Measurements from ENCODE around the gene ZBTB43. TPM values are rescaled to one million over a fixed set of nuclear protein-coding genes. Genes with fewer than 3 reads are reported as not detected.

The ZBTB43 gene
- total RNA-seq, 1 experiment from 2014 or later, result 13.8 TPM

DNA sequence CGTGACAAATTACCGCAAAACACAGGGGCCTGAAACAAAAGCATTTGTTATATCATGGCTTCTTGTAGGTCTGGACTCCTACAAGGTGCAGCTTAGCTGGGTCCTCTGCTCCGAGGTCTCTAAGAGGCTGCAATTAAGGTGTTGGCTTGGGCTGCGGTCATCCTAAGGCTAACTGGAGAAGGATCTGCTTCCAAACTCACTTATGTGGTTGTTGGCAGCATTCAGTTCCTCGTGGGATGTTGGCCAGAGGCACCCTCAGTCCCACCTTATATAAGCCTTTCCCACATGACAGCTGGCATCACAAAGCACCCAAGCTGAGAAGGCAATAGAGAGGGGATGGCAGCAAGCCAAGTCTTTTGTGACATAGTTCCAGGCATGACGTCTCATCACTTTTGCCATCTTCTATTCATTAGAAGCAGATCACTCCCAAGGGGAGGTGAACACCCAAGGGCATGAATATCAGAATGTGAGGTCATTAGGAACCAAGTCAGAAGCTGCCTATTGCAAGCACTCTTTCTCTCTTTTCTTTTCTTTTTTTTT, 47.9 kb upstream of the ZBTB43 start:
- TF ChIP-seq, protein P1, sequence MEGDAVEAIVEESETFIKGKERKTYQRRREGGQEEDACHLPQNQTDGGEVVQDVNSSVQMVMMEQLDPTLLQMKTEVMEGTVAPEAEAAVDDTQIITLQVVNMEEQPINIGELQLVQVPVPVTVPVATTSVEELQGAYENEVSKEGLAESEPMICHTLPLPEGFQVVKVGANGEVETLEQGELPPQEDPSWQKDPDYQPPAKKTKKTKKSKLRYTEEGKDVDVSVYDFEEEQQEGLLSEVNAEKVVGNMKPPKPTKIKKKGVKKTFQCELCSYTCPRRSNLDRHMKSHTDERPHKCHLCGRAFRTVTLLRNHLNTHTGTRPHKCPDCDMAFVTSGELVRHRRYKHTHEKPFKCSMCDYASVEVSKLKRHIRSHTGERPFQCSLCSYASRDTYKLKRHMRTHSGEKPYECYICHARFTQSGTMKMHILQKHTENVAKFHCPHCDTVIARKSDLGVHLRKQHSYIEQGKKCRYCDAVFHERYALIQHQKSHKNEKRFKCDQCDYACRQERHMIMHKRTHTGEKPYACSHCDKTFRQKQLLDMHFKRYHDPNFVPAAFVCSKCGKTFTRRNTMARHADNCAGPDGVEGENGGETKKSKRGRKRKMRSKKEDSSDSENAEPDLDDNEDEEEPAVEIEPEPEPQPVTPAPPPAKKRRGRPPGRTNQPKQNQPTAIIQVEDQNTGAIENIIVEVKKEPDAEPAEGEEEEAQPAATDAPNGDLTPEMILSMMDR (conservative IDR thresholded peaks at IDR 0.05; ENCODE audit: low read depth, low read length), result no peak
- no peak for TF ChIP-seq EZH2 (IDR thresholded peaks at IDR 0.05; ENCODE audit: borderline replicate concordance, low read depth, low read length, poor library complexity, severe bottlenecking)
- Histone ChIP-seq H3K4me1 (ENCODE audit: insufficient read depth, low read length, poor library complexity, severe bottlenecking) (peaks cover 6% of the 10 kb centered on the region), H3K4me3 (ENCODE audit: low read depth, low read length, poor library complexity, severe bottlenecking) (no peak overlapping the region), H3K36me3 (ENCODE audit: insufficient read depth, low read length, poor library complexity, severe bottlenecking) (no peaks in the 10 kb centered on the region), H3K27ac (ENCODE audit: low read depth, low read length, poor library complexity, severe bottlenecking) (no peak overlapping the region), H3K9me3 (ENCODE audit: low read depth, low read length, poor library complexity, severe bottlenecking) (no peaks in the 10 kb centered on the region), H3K27me3 (replicated peaks; ENCODE audit: insufficient read depth, low read depth, low read length, poor library complexity) (no peaks in the 10 kb centered on the region)
- DNase-seq (ENCODE audit: low spot score), result peak; percentile 84
- CTCF ChIA-PET, result no interaction called here
- BruUV-seq (replicated peaks), result no TSS peak
- POLR2A ChIA-PET (ENCODE audit: low non-redundant PET), result no interaction called here
- intact Hi-C loops (cut with micrococcal nuclease; ENCODE audit: unreplicated experiment), result no loop called here

DNA sequence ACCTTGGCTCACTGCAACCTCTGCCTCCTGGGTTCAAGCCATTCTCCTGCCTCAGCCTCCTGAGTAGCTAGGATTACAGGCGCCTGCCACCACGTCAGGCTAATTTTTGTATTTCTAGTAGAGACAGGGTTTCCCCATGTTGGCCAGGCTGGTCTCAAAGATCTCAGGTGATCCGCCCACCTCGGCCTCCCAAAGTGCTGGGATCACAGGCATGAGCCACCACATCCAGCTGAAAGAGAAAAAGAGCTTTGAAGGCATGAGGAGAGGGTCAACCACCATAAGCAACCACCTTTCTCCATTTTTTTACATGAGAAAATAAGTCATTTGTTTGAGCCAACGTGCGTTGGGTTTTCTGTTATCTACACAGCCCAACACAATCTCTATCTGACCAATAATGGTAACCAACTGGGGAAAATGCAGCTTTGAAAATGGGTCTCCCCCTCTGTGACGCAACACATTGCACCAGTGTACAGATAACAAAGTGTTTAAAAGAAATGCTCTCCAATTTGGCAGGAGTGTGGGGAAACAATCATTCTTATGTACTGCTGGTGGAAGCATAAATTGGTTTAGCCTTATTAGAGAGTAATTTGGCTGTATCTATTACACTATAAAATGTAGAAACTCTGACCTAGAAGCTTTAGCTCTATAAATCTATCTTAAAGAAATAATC, 45.8 kb upstream of the ZBTB43 start:
- ChIA-PET POLR2A (ENCODE audit: low non-redundant PET) (no interaction called here), CTCF (no interaction called here)
- no peak for DNase-seq (ENCODE audit: low spot score)
- Histone ChIP-seq H3K9me3 (ENCODE audit: low read depth, low read length, poor library complexity, severe bottlenecking) (no peaks in the 10 kb centered on the region), H3K27me3 (replicated peaks; ENCODE audit: insufficient read depth, low read depth, low read length, poor library complexity) (no peaks in the 10 kb centered on the region), H3K36me3 (ENCODE audit: insufficient read depth, low read length, poor library complexity, severe bottlenecking) (no peaks in the 10 kb centered on the region), H3K4me1 (ENCODE audit: insufficient read depth, low read length, poor library complexity, severe bottlenecking) (peaks cover 6% of the 10 kb centered on the region), H3K4me3 (ENCODE audit: low read depth, low read length, poor library complexity, severe bottlenecking) (no peak overlapping the region), H3K27ac (ENCODE audit: low read depth, low read length, poor library complexity, severe bottlenecking) (no peak overlapping the region)
- intact Hi-C loops (cut with micrococcal nuclease; ENCODE audit: unreplicated experiment), result no loop called here
- TF ChIP-seq EZH2 (IDR thresholded peaks at IDR 0.05; ENCODE audit: borderline replicate concordance, low read depth, low read length, poor library complexity, severe bottlenecking), result no peak
- TF ChIP-seq, protein P1 (conservative IDR thresholded peaks at IDR 0.05; ENCODE audit: low read depth, low read length), result no peak
- BruUV-seq (replicated peaks), result no TSS peak

DNA sequence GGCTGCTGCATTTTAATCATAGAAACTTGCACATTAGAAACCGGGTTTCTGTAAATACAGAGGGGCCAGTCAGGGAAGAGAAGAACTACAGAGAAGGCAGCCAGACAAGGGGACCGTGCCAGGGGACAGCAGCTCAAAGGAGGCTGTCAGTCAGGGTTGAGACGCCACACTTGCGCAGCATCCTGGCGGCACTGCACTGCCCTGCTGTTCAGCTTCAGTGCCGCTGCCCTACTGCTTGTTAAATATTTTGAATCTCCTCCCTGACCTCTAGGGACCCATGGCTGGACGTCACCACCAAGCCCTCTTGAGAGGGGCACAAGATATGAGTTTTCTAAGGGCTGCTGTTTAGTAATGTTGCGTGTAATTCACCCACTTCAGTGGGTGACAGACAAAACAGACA, 43.6 kb upstream of the ZBTB43 start:
- H3K4me1 ChIP-seq (ENCODE audit: insufficient read depth, low read length, poor library complexity, severe bottlenecking), result peaks cover 6% of the 10 kb centered on the region
- no TSS peak for BruUV-seq (replicated peaks)
- H3K9me3 ChIP-seq (ENCODE audit: low read depth, low read length, poor library complexity, severe bottlenecking), result no peaks in the 10 kb centered on the region
- ChIA-PET POLR2A (ENCODE audit: low non-redundant PET) (no interaction called here), CTCF (interaction anchor here (0.6 kb wide), 1 partner anchor 207 kb away, joined by 5 read pairs; no protein-coding TSS in a partner anchor)
- no peaks in the 10 kb centered on the region for H3K36me3 ChIP-seq (ENCODE audit: insufficient read depth, low read length, poor library complexity, severe bottlenecking)
- TF ChIP-seq, protein P1 (conservative IDR thresholded peaks at IDR 0.05; ENCODE audit: low read depth, low read length), result no peak
- TF ChIP-seq EZH2 (IDR thresholded peaks at IDR 0.05; ENCODE audit: borderline replicate concordance, low read depth, low read length, poor library complexity, severe bottlenecking), result no peak
- no peak for DNase-seq (ENCODE audit: low spot score)
- H3K27me3 ChIP-seq (replicated peaks; ENCODE audit: insufficient read depth, low read depth, low read length, poor library complexity), result no peaks in the 10 kb centered on the region
- intact Hi-C loops (cut with micrococcal nuclease; ENCODE audit: unreplicated experiment), result no loop called here
- H3K4me3 ChIP-seq (ENCODE audit: low read depth, low read length, poor library complexity, severe bottlenecking), result no peak overlapping the region
- no peak overlapping the region for H3K27ac ChIP-seq (ENCODE audit: low read depth, low read length, poor library complexity, severe bottlenecking)

Measured in A673 (cell line).